ENCODE results near the gene TSC22D2. TPM values are rescaled to one million over a fixed set of nuclear protein-coding genes. Genes with fewer than 3 reads are reported as not detected.

TSC22D2 gene
- total RNA-seq, 2 experiments from 2014 or later, result 47.3 to 49.3 TPM

DNA sequence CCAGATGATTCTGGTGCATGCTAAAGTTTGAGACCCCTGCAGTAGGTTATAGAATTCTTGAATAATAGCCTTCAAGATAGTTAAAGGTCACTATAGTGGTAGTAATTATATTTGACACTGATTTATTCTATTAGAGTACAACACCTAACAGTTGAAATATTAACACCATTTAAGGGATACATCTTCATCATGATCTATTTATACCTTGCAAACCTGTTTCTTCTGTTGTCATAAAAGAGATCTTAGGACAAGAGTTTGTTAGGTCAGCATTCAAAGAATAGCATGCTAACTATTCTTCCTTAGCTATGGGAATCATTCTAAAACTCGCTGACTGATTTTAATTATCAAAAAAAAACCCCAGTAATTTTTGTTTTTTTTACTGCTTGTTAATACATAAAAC, 46.5 kb downstream of the TSC22D2 start:
- peaks cover 38% of the 10 kb centered on the region for H3K36me3 Mint-ChIP-seq (ENCODE audit: low read depth)
- Histone ChIP-seq H3K36me3 (ENCODE audit: insufficient read depth, low read length) (peaks cover 15% of the 10 kb centered on the region), H3K27ac (ENCODE audit: low read depth in 1 of 2, low read length in 2 of 2) (no peak overlapping the region), H3K4me1 (ENCODE audit: insufficient read depth, low read length) (peaks cover 2% of the 10 kb centered on the region), H3K27me3 (ENCODE audit: control insufficient read depth in 1 of 2, insufficient read depth in 2 of 2, low read length in 2 of 2) (no peaks in the 10 kb centered on the region), H3K9me3 (ENCODE audit: control insufficient read depth in 1 of 2, insufficient read depth in 1 of 2, low read length in 2 of 2) (no peaks in the 10 kb centered on the region), H3K4me3 (ENCODE audit: low read length) (no peak overlapping the region)
- CTCF ChIA-PET, result no interaction called here
- peaks cover 24% of the 10 kb centered on the region for H3K4me1 Mint-ChIP-seq (ENCODE audit: low read depth)
- no peaks in the 10 kb centered on the region for H3K9me3 Mint-ChIP-seq
- ATAC-seq (ENCODE audit: poor library complexity) (no peak), DNase-seq (no peak)
- TF ChIP-seq, protein P1, sequence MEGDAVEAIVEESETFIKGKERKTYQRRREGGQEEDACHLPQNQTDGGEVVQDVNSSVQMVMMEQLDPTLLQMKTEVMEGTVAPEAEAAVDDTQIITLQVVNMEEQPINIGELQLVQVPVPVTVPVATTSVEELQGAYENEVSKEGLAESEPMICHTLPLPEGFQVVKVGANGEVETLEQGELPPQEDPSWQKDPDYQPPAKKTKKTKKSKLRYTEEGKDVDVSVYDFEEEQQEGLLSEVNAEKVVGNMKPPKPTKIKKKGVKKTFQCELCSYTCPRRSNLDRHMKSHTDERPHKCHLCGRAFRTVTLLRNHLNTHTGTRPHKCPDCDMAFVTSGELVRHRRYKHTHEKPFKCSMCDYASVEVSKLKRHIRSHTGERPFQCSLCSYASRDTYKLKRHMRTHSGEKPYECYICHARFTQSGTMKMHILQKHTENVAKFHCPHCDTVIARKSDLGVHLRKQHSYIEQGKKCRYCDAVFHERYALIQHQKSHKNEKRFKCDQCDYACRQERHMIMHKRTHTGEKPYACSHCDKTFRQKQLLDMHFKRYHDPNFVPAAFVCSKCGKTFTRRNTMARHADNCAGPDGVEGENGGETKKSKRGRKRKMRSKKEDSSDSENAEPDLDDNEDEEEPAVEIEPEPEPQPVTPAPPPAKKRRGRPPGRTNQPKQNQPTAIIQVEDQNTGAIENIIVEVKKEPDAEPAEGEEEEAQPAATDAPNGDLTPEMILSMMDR (IDR thresholded peaks at IDR 0.05), result no peak
- POLR2A ChIA-PET, result no interaction called here
- H3K27ac Mint-ChIP-seq, result no peak overlapping the region
- intact Hi-C loops (cut with DNase I, micrococcal nuclease), result no loop called here
- H3K4me3 Mint-ChIP-seq, result no peak overlapping the region
- H3K27me3 Mint-ChIP-seq, result no peaks in the 10 kb centered on the region

DNA sequence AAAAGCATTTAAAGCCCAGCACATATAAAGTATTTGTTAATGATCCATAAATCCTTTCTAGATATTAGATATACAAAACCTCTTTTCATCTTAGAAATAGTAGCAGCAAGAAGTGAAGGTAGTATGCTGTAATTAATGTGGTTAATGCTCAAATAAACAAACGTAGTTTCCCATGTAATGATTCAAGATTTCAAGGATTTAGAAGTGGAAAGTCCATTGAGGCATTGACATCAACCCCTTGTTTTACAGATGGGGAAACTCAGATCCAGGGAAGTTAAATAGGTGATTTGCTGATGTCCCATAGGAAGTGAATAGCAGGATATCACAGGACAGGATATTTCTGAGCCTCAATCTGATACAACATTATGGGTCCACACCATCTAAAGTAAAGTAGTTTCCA, 47.2 kb downstream of the TSC22D2 start:
- TF ChIP-seq, protein P1 (IDR thresholded peaks at IDR 0.05), result no peak
- no peak overlapping the region for H3K4me3 Mint-ChIP-seq
- H3K4me1 Mint-ChIP-seq (ENCODE audit: low read depth), result peaks cover 22% of the 10 kb centered on the region
- CTCF ChIA-PET, result no interaction called here
- no peaks in the 10 kb centered on the region for H3K9me3 Mint-ChIP-seq
- H3K27ac Mint-ChIP-seq, result no peak overlapping the region
- no peak for ATAC-seq (ENCODE audit: poor library complexity)
- Histone ChIP-seq H3K4me3 (ENCODE audit: low read length) (no peak overlapping the region), H3K27ac (ENCODE audit: low read depth in 1 of 2, low read length in 2 of 2) (no peak overlapping the region), H3K4me1 (ENCODE audit: insufficient read depth, low read length) (peaks cover 2% of the 10 kb centered on the region), H3K36me3 (ENCODE audit: insufficient read depth, low read length) (peaks cover 15% of the 10 kb centered on the region), H3K27me3 (ENCODE audit: control insufficient read depth in 1 of 2, insufficient read depth in 2 of 2, low read length in 2 of 2) (no peaks in the 10 kb centered on the region), H3K9me3 (ENCODE audit: control insufficient read depth in 1 of 2, insufficient read depth in 1 of 2, low read length in 2 of 2) (no peaks in the 10 kb centered on the region)
- H3K36me3 Mint-ChIP-seq (ENCODE audit: low read depth), result peaks cover 41% of the 10 kb centered on the region
- DNase-seq, result no peak
- H3K27me3 Mint-ChIP-seq, result no peaks in the 10 kb centered on the region
- intact Hi-C loops (cut with DNase I, micrococcal nuclease), result no loop called here
- POLR2A ChIA-PET, result no interaction called here

DNA sequence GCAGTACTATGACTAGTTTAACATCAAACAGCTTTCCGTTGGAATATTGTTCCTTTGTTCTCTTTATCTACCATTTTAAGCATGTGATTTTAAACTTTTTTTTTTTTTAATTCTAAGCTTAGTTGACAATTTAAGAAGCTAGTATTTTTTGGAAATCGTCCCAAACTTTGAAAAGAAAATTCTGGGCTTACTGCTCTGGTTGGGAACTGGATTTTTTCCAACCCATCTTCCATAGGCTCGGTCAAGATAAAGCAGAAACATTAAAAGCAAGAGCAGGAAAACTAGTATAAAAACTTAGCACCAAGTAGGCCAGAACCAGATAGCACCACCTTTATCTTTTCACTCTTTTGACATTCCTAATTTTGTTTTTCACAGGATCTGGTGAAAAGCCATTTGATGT, 49.9 kb downstream of the TSC22D2 start:
- Histone ChIP-seq H3K9me3 (ENCODE audit: control insufficient read depth in 1 of 2, insufficient read depth in 1 of 2, low read length in 2 of 2) (no peaks in the 10 kb centered on the region), H3K4me3 (ENCODE audit: low read length) (no peak overlapping the region), H3K27me3 (ENCODE audit: control insufficient read depth in 1 of 2, insufficient read depth in 2 of 2, low read length in 2 of 2) (no peaks in the 10 kb centered on the region), H3K36me3 (ENCODE audit: insufficient read depth, low read length) (peaks cover 15% of the 10 kb centered on the region), H3K27ac (ENCODE audit: low read depth in 1 of 2, low read length in 2 of 2) (no peak overlapping the region), H3K4me1 (ENCODE audit: insufficient read depth, low read length) (no peaks in the 10 kb centered on the region)
- DNase-seq (no peak), ATAC-seq (ENCODE audit: poor library complexity) (no peak)
- Mint-ChIP-seq H3K4me3 (no peak overlapping the region), H3K4me1 (ENCODE audit: low read depth) (peaks cover 14% of the 10 kb centered on the region), H3K27ac (no peak overlapping the region), H3K27me3 (no peaks in the 10 kb centered on the region), H3K36me3 (ENCODE audit: low read depth) (peaks cover 45% of the 10 kb centered on the region), H3K9me3 (no peaks in the 10 kb centered on the region)
- ChIA-PET POLR2A (no interaction called here), CTCF (no interaction called here)
- TF ChIP-seq, protein P1 (IDR thresholded peaks at IDR 0.05), result no peak
- intact Hi-C loops (cut with DNase I, micrococcal nuclease), result no loop called here

Data from CD4-positive, alpha-beta T cell (primary cell).